Endothelial cell of umbilical vein (primary cell): Measurements from ENCODE around the gene SCP2. TPM values are rescaled to one million over a fixed set of nuclear protein-coding genes. Genes with fewer than 3 reads are reported as not detected.

Experiments
- BruUV-seq: library from RNA; stranded (reverse); fragments of 400-500 nt; replicated peaks from 2 replicates; lab custom pipeline; 2021; lab: Mats Ljungman, UMichigan
- CTCF ChIA-PET: fragments of 300-600, 350-600 bp; sonication (Branson Sonifier 250); formaldehyde crosslinking; loops from one replicate; lab custom pipeline; 2021; ENCODE audit warnings: antibody characterized with exemption, inconsistent platforms; lab: Charles Lee
- POLR2A ChIA-PET: fragments of 300-600, 350-600 bp; sonication (Branson Sonifier 250); formaldehyde crosslinking; loops from one replicate; lab custom pipeline; 2021; ENCODE audit warnings: antibody characterized with exemption, inconsistent platforms; lab: Charles Lee
- DNase-seq: peaks from one replicate; pipeline ENCODE4 v3.0.0-alpha.2; 2011; ENCODE audit warnings: low read depth, low spot score
- FAIRE-seq: peaks from 2 replicates; lab custom pipeline; 2011; peaks lifted over from hg19 to GRCh38; lab: Jason Lieb, UNC
- H2AFZ ChIP-seq: 2 replicates; pipeline ENCODE4 v1.6.0; 2012; ENCODE audit warnings: low read depth, low read length, control low read depth, inconsistent platforms
- H3K27ac ChIP-seq: 2 replicates; pipeline ENCODE4 v1.5.1; 2011; ENCODE audit warnings: low read depth, mild to moderate bottlenecking, control low read depth, low read length, moderate library complexity; ENCODE audit not compliant: insufficient read depth
- H3K27me3 ChIP-seq, 2 experiments: 2 replicates each; pipeline versions ENCODE4 v1.6.0 to v1.6.1; 2011; ENCODE audit warnings: low read length in 2 of 2, mixed read lengths in 1 of 2; ENCODE audit not compliant: control insufficient read depth in 2 of 2, insufficient read depth in 2 of 2
- H3K36me3 ChIP-seq, 2 experiments: 2 replicates in 1 of 2; 3 replicates in 1 of 2; pipeline ENCODE4 v1.5.1; 2011; ENCODE audit warnings: low read length in 2 of 2, mild to moderate bottlenecking in 1 of 2, moderate library complexity in 1 of 2; ENCODE audit not compliant: control insufficient read depth in 2 of 2, insufficient read depth in 2 of 2; ENCODE audit errors: extremely low read depth in 1 of 2
- H3K4me1 ChIP-seq: 3 replicates; pipeline ENCODE4 v1.5.1; 2011; ENCODE audit warnings: mild to moderate bottlenecking, low read length; ENCODE audit not compliant: control insufficient read depth, insufficient read depth; ENCODE audit errors: extremely low read depth
- H3K4me2 ChIP-seq: 2 replicates; pipeline ENCODE4 v1.6.1; 2011; ENCODE audit warnings: low read length, control low read depth, mixed read lengths; ENCODE audit not compliant: insufficient read depth
- H3K4me3 ChIP-seq, 3 experiments: fragments of 200-600 bp in 1 of 3; sonication (generic), shearing (Covaris generic) in 1 of 3; replicated peaks in 1 of 3; 2 replicates each; pipeline ENCODE4 v1.5.1; 2011 to 2016; ENCODE audit warnings: control low read depth in 3 of 3, low read length in 3 of 3, mild to moderate bottlenecking in 2 of 3, inconsistent platforms in 1 of 3, low read depth in 1 of 3, moderate library complexity in 1 of 3; ENCODE audit not compliant: insufficient read depth in 1 of 3
- H3K79me2 ChIP-seq: 2 replicates; pipeline ENCODE4 v1.6.0; 2012; ENCODE audit warnings: low read length, inconsistent platforms; ENCODE audit not compliant: control insufficient read depth, insufficient read depth
- H3K9ac ChIP-seq: replicated peaks from 2 replicates; pipeline ENCODE3; 2011; ENCODE audit warnings: low read length, control low read depth; ENCODE audit not compliant: insufficient read depth; ENCODE audit errors: extremely low read depth
- H3K9me1 ChIP-seq: replicated peaks from 3 replicates; pipeline ENCODE4 v1.6.0; 2011; ENCODE audit warnings: mild to moderate bottlenecking, low read length; ENCODE audit not compliant: control insufficient read depth, insufficient read depth; ENCODE audit errors: extremely low read depth
- H3K9me3 ChIP-seq: replicated peaks from 2 replicates; pipeline ENCODE4 v1.5.1; 2012; ENCODE audit warnings: low read length, inconsistent platforms; ENCODE audit not compliant: control insufficient read depth, insufficient read depth
- H4K20me1 ChIP-seq: replicated peaks from 2 replicates; pipeline ENCODE3; 2011; ENCODE audit warnings: mild to moderate bottlenecking, low read length; ENCODE audit not compliant: control insufficient read depth, insufficient read depth; ENCODE audit errors: extremely low read depth
- CTCF ChIP-seq, 2 donors: IDR thresholded peaks; 1 replicate in 1 of 2; 2 replicates in 1 of 2; pipeline ENCODE4 v1.5.1; 2011; ENCODE audit warnings: low read length in 2 of 2, mild to moderate bottlenecking in 2 of 2, moderate library complexity in 2 of 2, control low read depth in 1 of 2, inconsistent platforms in 1 of 2, low read depth in 1 of 2; ENCODE audit not compliant: insufficient read depth in 1 of 2; ENCODE audit errors: extremely low read depth in 1 of 2
- EZH2 ChIP-seq: IDR thresholded peaks from 2 replicates; pipeline ENCODE4 v1.6.1; 2012; ENCODE audit warnings: borderline replicate concordance, low read depth, mild to moderate bottlenecking, moderate library complexity, low read length, inconsistent platforms; ENCODE audit not compliant: severe bottlenecking
- FOS ChIP-seq: IDR thresholded peaks from 2 replicates; pipeline ENCODE4 v1.6.1; 2011; ENCODE audit warnings: mild to moderate bottlenecking, low read length, moderate library complexity, borderline replicate concordance; ENCODE audit not compliant: insufficient read depth
- GATA2 ChIP-seq: IDR thresholded peaks from 2 replicates; pipeline ENCODE4 v1.7.0; 2011; ENCODE audit warnings: low read depth, mild to moderate bottlenecking, moderate library complexity, mixed read lengths, low read length; ENCODE audit not compliant: insufficient read length, insufficient read depth
- JUN ChIP-seq: IDR thresholded peaks from 2 replicates; pipeline ENCODE4 v1.6.1; 2011; ENCODE audit warnings: borderline replicate concordance, low read depth; ENCODE audit not compliant: insufficient read length, insufficient read depth
- MYC ChIP-seq: IDR thresholded peaks from one replicate; pipeline ENCODE4 v1.6.1; 2011; ENCODE audit warnings: mild to moderate bottlenecking, low read depth, low read length
- POLR2A ChIP-seq: IDR thresholded peaks from 2 replicates; pipeline ENCODE4 v1.6.1; 2012; ENCODE audit warnings: low read depth, mild to moderate bottlenecking, control low read depth, low read length
- POLR2AphosphoS5 ChIP-seq: IDR thresholded peaks from 2 replicates; pipeline ENCODE4 v1.6.1; 2012; ENCODE audit warnings: low read depth, mild to moderate bottlenecking, control low read depth, low read length, moderate library complexity; ENCODE audit not compliant: insufficient read depth
- dilution Hi-C: fragments of 300-500 bp; cut with MboI; formaldehyde crosslinking; loops from one replicate; pipeline ENCODE4 v1.15.0; 2019; ENCODE audit warnings: low sequenced_read_pairs; ENCODE audit not compliant: extremely low pct_ligation_motif_present
- intact Hi-C: fragments of 100-400 bp; cut with micrococcal nuclease; formaldehyde crosslinking; loops from one replicate; pipeline ENCODE4 v1.10.0; 2022
- polyA plus RNA-seq, 4 experiments: library from polyadenylated mRNA; depleted of rRNA in 3 of 4; stranded (reverse) in 3 of 4; unstranded in 1 of 4; fragments of >200 nt; gene quantifications; 2 replicates each; pipeline versions ENCODE4 v1.2.1 to v1.2.3, GENCODE V29; 2011 to 2012; ENCODE audit warnings: missing spikeins in 1 of 4
- total RNA-seq: library from RNA; stranded (reverse); gene quantifications from 2 replicates; pipeline ENCODE4 v1.2.3, GENCODE V29; 2021
- TF ChIP-seq, protein P1 (sequence below): IDR thresholded peaks from 2 replicates; pipeline ENCODE4 v1.6.1; 2011; ENCODE audit not compliant: insufficient read depth, insufficient read length

The SCP2 gene
- total and polyA plus RNA-seq, 2 donors (not counting 3 experiments of a cell fraction or from before 2014, with no cell fraction given), result 42.4 to 92.7 TPM

GRCh38 chr1:52917156-52917555 lies 9.9 kb upstream of the SCP2 start:
- Histone ChIP-seq H3K9ac (no peak overlapping the region), H3K79me2 (no peaks in the 10 kb centered on the region), H3K4me2 (no peak overlapping the region), H3K27me3 (no peaks in the 10 kb centered on the region), H3K4me3 (no peak overlapping the region), H3K27ac (no peak overlapping the region), H3K36me3 (no peaks in the 10 kb centered on the region), H2AFZ (no peak overlapping the region), H3K4me1 (no peaks in the 10 kb centered on the region), H3K9me1 (no peaks in the 10 kb centered on the region), H3K9me3 (no peaks in the 10 kb centered on the region), H4K20me1 (no peaks in the 10 kb centered on the region)
- CTCF ChIA-PET, result no interaction called here
- dilution Hi-C loops (no loop called here), intact Hi-C loops (no loop called here)
- no peak for DNase-seq
- BruUV-seq, result no TSS peak
- TF ChIP-seq JUN (no peak), FOS (no peak), GATA2 (no peak), MYC (no peak)
- TF ChIP-seq, protein P1, sequence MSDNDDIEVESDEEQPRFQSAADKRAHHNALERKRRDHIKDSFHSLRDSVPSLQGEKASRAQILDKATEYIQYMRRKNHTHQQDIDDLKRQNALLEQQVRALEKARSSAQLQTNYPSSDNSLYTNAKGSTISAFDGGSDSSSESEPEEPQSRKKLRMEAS, result no peak
- no peak for FAIRE-seq
- POLR2A ChIA-PET, result interaction anchor here (0.5 to 0.7 kb wide), 2 partner anchors 229 to 661 kb away, joined by 3 to 4 read pairs; no protein-coding TSS in a partner anchor

GRCh38 chr1:52917581-52917980 lies 9.5 kb upstream of the SCP2 start:
- H3K27me3 ChIP-seq, result no peaks in the 10 kb centered on the region
- H3K9ac ChIP-seq, result no peak overlapping the region
- no peak overlapping the region for H3K4me2 ChIP-seq
- no peaks in the 10 kb centered on the region for H4K20me1 ChIP-seq
- H3K9me1 ChIP-seq, result no peaks in the 10 kb centered on the region
- ChIA-PET CTCF (no interaction called here), POLR2A (interaction anchor here (0.5 to 0.7 kb wide), 2 partner anchors 229 to 662 kb away, joined by 3 to 4 read pairs; no protein-coding TSS in a partner anchor)
- no TSS peak for BruUV-seq
- no peak overlapping the region for H3K4me3 ChIP-seq
- H3K4me1 ChIP-seq, result no peaks in the 10 kb centered on the region
- H3K36me3 ChIP-seq, result no peaks in the 10 kb centered on the region
- TF ChIP-seq, protein P1, result no peak
- TF ChIP-seq GATA2 (no peak), EZH2 (no peak), POLR2AphosphoS5 (no peak), FOS (no peak), JUN (no peak), POLR2A (no peak), MYC (no peak), CTCF (IDR thresholded peaks at IDR 0.05; ENCODE audit: extremely low read depth in 1 of 2, insufficient read depth in 1 of 2, low read depth in 1 of 2, low read length in 2 of 2) (no peak)
- FAIRE-seq, result no peak
- intact Hi-C loops (no loop called here), dilution Hi-C loops (no loop called here)
- no peak overlapping the region for H3K27ac ChIP-seq
- no peaks in the 10 kb centered on the region for H3K9me3 ChIP-seq
- no peak for DNase-seq
- H3K79me2 ChIP-seq, result no peaks in the 10 kb centered on the region
- H2AFZ ChIP-seq, result no peak overlapping the region
